Measurements from ENCODE around the gene HPS4.

HPS4 gene

GRCh38 chr22:26496456-26496855, 12.9 kb upstream of the HPS4 start:
- no peak for DNase-seq

DNA sequence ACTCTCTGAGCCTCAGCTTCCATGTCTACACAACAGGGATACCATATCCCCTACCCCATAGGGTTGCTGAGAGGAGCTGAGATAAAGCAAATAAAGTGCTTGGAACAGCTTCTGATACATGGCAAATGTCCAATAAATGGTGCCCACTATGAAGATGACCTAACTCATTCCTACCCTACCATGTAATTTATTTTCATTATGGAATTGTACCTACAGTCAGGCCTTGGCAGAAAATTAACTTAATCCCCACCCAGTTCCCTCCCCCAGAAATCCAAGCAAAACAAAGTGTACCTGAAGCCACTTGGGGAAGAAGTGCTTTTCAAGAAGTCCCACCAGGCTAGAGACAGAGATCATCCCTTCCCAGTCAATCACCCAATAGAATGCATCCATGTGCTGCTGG, 10.9 kb upstream of the HPS4 start:
- no peak for DNase-seq

GRCh38 chr22:26492220-26492619, 8.6 kb upstream of the HPS4 start:
- no peak for DNase-seq

- no peak for DNase-seq
Measured at GRCh38 chr22:26489447-26490036, 6.0 kb upstream of the HPS4 start.

- no peak for DNase-seq
Measured at GRCh38 chr22:26487996-26488395, 4.4 kb upstream of the HPS4 start.

DNA sequence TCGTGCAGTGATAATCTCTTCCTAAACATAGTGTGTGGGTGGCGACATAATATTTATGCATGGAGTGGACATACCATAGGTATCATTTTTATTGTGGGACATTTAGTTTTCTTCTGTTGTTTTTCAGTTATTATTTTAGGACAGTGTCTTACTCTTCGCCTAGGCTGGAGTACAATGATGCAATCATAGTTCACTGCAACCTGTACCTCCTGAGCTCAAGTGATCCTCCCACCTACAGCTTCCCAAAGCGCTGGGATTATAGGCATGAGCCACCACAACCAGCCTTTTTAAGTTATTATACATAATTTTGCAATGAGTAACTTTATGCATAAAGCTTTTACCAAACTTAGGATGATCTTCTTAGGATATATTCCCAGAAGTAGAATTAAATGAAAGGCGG, 2.8 kb upstream of the HPS4 start:
- no peak for DNase-seq

GRCh38 chr22:26485806-26486390, 2.3 kb upstream of the HPS4 start:
- DNase-seq, result no peak

- DNase-seq, result no peak
Measured at GRCh38 chr22:26485013-26485412, 1.4 kb upstream of the HPS4 start.

DNA sequence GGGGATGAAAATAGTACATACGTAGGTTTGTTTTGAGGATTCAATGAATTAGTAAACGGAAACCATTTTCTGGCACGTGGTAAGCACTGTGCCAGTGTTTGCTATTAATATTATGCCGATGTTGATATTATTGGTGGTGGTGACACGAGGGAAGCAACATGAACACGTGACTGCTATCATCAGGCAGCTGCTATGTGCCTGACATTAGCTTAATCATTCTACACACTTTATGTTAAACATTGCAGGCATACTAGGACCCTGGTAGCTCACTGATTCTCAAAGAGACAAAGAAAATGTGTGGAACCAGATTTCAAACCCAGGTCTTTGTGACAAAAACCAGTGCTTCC, 750 bp upstream of the HPS4 start:
- no peak for DNase-seq

GRCh38 chr22:26483043-26483438, 542 bp downstream of the HPS4 start:
- no peak for DNase-seq

DNA sequence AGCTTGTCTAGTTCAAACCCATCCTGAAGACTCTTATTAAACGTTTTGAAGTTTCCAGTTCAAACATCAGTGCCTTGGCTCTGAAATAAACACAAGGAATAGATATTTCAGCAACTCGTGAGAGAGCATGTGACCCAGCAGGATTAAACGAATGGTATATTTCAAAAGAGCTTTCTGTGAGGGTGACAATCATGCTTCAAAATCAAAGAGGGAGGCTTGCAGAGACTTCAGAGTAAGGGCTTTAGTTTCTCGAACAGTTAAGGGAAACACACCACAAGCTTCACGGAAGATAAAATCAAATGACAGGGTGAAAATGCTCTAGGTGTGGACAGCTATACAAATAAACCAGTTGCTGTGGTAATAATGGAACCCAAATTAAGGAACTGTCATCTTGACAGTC, 1.4 kb downstream of the HPS4 start:
- no peak for DNase-seq

DNA sequence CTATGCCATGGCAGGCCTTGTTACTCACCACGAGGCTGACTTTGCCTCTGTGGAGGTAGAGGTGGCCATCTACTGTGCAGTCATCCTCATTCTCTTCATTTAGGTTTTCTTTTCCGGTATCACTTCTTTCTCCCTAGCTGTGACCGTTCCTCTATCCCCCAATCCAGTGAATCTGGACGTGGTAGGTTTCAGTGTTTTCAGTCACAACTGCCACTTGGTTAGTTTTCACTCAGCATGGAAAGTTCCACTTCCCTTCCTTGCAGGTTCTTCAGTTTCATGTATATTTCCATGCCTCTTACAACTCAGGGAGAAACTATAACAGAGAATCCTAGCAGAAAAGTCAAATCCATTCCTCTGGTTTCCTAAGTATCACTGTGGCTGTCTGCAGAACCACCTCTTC, 1.9 kb downstream of the HPS4 start:
- DNase-seq, result no peak

DNA sequence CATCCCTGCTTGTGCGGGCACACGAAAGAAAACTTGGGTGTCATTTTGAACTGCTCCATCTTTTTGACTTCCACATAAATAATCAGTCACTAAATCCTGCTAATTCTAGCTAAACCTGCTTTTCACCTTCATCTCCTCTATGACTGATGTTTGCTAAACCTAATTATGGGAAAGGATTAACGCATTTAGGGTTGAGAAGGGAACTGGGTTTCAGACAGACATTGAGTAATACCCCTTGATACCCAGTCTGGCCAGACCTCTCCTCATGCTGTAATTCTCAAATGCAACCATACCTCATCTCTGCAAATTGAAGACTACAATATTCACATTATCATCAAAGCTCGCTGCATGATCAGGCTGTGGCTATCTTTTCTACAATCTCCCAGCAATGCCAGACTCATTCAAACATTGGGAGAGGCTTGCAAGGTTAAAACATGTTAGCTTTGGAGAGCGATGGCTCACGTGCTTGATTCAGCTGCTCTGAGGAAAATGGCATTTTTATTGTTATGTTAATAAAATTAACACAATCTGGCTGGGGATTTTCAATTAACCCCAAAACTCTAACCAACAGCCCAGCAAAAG, 2.4 kb downstream of the HPS4 start:
- no peak for DNase-seq

GRCh38 chr22:26480611-26480932, 3.0 kb downstream of the HPS4 start:
- no peak for DNase-seq

DNA sequence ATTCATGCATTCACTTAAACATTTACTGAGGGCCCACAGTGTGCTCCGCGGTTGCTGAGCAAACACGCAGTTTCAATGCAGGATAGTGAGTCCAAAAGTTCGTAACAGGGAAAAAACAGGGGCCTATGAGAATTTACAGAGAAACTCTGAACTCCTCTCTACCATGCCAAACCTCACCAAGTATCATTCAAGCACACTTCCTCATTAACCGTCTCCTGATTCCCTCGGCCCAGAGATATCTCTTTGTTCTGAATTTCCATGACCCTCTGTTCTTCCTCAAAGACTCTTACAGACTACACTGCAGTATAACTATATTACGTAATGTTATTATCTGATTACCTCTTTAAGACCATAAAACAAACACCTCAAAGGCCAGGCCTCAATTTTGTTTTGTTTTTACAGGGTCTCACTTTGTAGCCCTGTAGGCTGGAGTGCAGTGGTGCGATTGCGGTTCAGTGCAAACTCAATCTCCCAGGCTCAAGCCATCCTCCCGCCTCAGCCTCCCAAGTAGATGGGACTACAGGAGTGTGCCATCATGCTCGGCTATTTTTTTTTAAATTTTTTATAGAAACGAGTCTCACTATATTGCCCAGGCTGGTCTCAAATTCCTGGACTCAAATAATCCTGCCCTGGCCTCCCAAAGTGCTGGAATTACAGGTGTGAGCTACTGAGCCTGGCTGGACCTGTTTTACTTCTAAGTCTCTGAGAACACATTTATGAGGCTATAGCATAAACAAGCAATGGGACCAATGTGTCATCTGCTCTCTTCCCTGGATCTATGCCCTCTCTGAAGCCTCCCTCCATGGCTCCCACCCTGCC, 3.6 kb downstream of the HPS4 start:
- DNase-seq, result no peak

DNA sequence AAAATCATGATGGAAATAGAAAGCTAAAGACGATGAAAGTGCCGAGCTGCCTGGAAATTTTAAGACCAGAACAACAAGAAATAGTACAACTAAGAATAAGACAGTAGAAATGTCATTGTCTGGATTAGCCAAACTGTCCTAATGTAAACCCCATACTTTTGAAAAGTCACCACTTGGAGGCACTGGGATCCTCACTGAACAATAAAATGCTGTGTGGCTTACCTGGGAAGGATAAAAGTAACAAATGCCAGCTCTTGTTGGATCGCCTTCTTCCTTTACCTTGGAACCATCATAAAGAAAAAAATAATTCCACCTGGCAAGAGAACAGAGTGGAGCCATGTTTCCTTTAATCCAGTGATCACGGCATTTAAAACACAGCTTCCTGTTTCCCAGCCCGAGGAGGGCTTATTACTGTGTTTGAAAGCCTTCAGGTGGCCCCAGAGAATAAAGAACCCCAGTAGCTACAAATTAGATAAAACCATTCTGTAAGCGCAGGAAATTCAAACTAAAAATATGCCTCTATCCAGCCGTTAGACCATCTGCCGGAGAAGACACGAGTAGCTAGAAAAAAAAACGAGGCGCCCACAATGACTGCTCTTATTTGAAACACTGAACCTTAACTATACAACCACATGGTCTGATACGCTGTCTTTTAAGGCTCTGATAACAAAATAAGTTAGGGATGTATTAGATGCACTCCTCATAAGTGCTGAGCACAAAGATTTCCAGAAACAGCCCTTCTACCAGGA, 4.4 kb downstream of the HPS4 start:
- no peak for DNase-seq

DNA sequence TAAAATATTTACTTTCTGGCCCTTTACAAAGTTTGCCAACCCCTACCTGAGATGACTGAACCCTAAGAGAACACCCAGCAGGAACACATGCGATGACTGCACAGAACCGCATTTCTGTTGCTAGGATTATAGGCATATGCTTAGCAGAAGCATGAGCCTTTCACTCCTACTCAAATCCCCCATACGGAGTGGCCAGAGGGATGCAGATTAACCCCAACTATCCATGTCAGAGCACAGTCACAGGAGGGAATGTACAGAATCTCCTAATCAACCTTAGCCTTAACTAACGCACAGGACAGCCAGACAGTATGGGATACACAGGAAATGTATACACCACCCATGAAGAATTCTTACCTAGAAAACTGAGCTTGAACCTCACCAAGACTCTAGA, 6.2 kb downstream of the HPS4 start:
- DNase-seq, result no peak

DNA sequence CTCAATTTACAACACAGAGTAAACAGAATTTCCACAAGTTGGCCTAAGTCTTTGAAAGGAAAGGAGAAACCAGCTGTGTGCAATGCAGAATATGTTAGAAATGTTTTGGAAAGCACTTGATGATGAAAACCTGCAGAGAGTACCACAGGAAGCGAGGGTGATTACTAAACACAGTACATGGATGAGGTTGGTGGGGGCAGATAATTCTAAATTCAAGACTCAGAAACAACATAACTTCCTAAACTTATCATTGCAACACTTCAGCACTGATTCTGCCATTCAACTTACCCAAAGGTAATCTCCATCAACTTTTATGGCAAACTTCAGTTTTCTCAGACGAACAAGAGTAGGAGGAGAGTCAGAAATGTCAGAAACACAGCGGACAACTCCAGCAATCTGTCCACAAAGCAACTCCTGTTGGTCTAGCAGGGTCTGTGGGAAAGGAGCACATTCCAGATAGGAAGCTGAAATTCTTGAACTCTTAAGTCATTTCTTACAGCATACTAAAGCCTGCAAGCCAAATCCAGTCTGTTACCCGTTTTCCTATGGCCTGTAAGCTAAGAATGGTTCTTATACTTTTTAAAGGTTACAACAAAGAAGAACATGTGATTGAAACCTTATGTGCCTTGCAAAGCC, 6.8 kb downstream of the HPS4 start:
- DNase-seq, result no peak

DNA sequence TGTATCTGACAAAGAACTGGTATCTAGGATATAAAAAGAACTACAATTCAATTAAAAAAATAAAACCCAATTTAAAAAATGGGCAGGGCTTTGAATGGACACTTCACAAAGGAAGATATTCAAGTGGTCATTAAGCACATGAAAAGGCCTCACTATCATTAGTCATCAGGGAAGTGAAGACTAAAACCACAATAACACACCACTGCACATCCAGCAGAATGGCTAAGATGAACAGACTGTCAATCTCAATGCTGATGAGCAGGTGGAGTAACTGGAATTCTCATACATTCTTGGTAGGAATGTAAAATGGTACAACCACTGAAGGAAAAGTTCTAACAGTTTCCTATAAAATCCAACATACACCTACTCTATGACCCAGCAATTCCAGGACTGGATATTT, 8.9 kb downstream of the HPS4 start:
- no peak for DNase-seq

DNA sequence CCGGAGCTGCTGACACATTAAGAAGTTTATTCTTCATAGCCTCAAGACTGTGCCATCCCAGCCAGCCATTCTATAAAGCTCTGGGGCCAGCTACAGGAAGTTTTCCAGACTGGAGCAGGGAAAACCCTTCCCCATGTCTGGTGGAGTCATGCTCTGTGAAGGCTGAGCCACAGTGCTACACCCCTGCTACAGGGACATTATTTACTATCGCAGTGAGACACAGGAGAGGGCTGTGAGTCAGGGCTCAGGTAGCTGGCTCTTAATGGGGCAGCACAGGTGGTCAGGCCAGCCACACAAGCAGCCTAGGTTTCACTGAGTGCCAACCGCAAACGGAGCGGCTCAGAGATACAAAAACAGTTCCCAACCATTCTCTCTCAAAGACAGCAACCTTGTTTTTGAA, 12.1 kb downstream of the HPS4 start:
- DNase-seq, result no peak

- DNase-seq, result no peak
Measured at GRCh38 chr22:26470807-26471206, 12.8 kb downstream of the HPS4 start.

- no peak for DNase-seq
Measured at GRCh38 chr22:26466196-26466595, 17.4 kb downstream of the HPS4 start.

DNA sequence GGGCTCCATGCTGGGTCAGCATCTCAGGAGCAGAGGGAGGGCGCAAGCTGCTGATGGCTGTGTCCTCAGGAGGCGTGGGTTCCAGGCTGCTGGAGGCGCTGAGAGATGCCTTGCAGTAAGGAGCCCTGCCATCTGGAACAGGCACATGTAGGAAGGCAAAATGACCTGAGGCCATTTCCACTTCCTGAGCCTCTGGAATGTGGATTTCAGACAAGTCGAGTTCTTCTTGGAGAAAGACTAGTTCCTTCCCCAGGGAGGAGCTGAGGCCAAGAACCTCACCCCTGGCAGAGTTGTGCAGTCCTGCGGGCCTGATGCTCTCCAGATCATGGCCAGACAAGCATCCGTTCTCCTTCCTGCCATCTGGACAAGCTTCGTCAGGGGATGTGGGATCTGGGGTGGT, 19.3 kb downstream of the HPS4 start:
- no peak for DNase-seq
